H9 (cell line): Measurements from ENCODE around the gene TMEM54. TPM values are rescaled to one million over a fixed set of nuclear protein-coding genes. Genes with fewer than 3 reads are reported as not detected.

ENCODE experiments used
- DNase-seq: peaks from one replicate; pipeline ENCODE4 v3.0.0-alpha.2; 2017
- H2AFZ ChIP-seq: one replicate; pipeline ENCODE4 v1.6.1; 2013; ENCODE audit warnings: mild to moderate bottlenecking, low read length, control low read depth, moderate library complexity
- H2AK5ac ChIP-seq: 2 replicates; pipeline ENCODE4 v1.6.1; 2013; ENCODE audit warnings: low read length, control low read depth, mixed read lengths; ENCODE audit not compliant: insufficient read length
- H2BK120ac ChIP-seq: one replicate; pipeline ENCODE4 v1.6.1; 2013; ENCODE audit warnings: low read depth, mild to moderate bottlenecking, low read length, control low read depth, inconsistent platforms; ENCODE audit not compliant: poor library complexity, severe bottlenecking
- H2BK12ac ChIP-seq: 2 replicates; pipeline ENCODE4 v1.6.1; 2013; ENCODE audit warnings: low read length, control low read depth, mixed read lengths, low read depth; ENCODE audit not compliant: insufficient read length
- H2BK15ac ChIP-seq: 2 replicates; pipeline ENCODE4 v1.6.1; 2013; ENCODE audit warnings: low read depth, low read length, control low read depth
- H2BK20ac ChIP-seq: one replicate; pipeline ENCODE4 v1.6.1; 2013; ENCODE audit warnings: low read depth, mild to moderate bottlenecking, low read length, control low read depth, inconsistent platforms; ENCODE audit not compliant: poor library complexity, severe bottlenecking
- H2BK5ac ChIP-seq: 2 replicates; pipeline ENCODE4 v1.6.1; 2013; ENCODE audit warnings: low read length, control low read depth, mixed read lengths; ENCODE audit not compliant: insufficient read length
- H3K14ac ChIP-seq: 2 replicates; pipeline ENCODE4 v1.6.1; 2013; ENCODE audit warnings: low read length, control low read depth; ENCODE audit not compliant: insufficient read depth
- H3K18ac ChIP-seq: 2 replicates; pipeline ENCODE4 v1.6.1; 2013; ENCODE audit warnings: low read depth, mild to moderate bottlenecking, mixed read lengths, low read length, control low read depth; ENCODE audit not compliant: insufficient read length
- H3K23ac ChIP-seq: 2 replicates; pipeline ENCODE4 v1.6.1; 2013; ENCODE audit warnings: low read length, control low read depth, mixed read lengths, low read depth; ENCODE audit not compliant: insufficient read length
- H3K23me2 ChIP-seq: 2 replicates; pipeline ENCODE4 v1.6.1; 2013; ENCODE audit warnings: low read depth, mild to moderate bottlenecking, mixed read lengths, low read length, control low read depth; ENCODE audit not compliant: insufficient read length, poor library complexity, severe bottlenecking
- H3K27ac ChIP-seq: 2 replicates; pipeline ENCODE4 v1.5.1; 2013; ENCODE audit warnings: low read length, control low read depth, mixed read lengths, low read depth; ENCODE audit not compliant: insufficient read length
- H3K27me3 ChIP-seq: 2 replicates; pipeline ENCODE4 v1.6.1; 2013; ENCODE audit warnings: low read length, control low read depth, inconsistent platforms; ENCODE audit not compliant: insufficient read depth
- H3K4ac ChIP-seq: 2 replicates; pipeline ENCODE4 v1.6.1; 2013; ENCODE audit warnings: low read depth, mild to moderate bottlenecking, control low read depth, inconsistent platforms, low read length, moderate library complexity
- H3K4me1 ChIP-seq: 2 replicates; pipeline ENCODE4 v1.6.1; 2013; ENCODE audit warnings: low read length, control low read depth, inconsistent platforms; ENCODE audit not compliant: insufficient read depth
- H3K4me2 ChIP-seq: 2 replicates; pipeline ENCODE4 v1.6.1; 2013; ENCODE audit warnings: low read length, control low read depth, mixed read lengths; ENCODE audit not compliant: insufficient read length, insufficient read depth
- H3K56ac ChIP-seq: 2 replicates; pipeline ENCODE4 v1.6.1; 2013; ENCODE audit warnings: low read depth, mild to moderate bottlenecking, mixed read lengths, low read length, control low read depth; ENCODE audit not compliant: insufficient read length
- H3K79me1 ChIP-seq: 2 replicates; pipeline ENCODE4 v1.6.1; 2013; ENCODE audit warnings: low read depth, mild to moderate bottlenecking, moderate library complexity, low read length, control low read depth, inconsistent platforms; ENCODE audit not compliant: insufficient read depth, poor library complexity, severe bottlenecking
- H3K79me2 ChIP-seq: 2 replicates; pipeline ENCODE4 v1.6.1; 2013; ENCODE audit warnings: low read length, control low read depth, inconsistent platforms; ENCODE audit not compliant: insufficient read depth
- H3K9ac ChIP-seq: 2 replicates; pipeline ENCODE4 v1.6.1; 2013; ENCODE audit warnings: low read length, control low read depth, mixed read lengths; ENCODE audit not compliant: insufficient read length; ENCODE audit errors: extremely low read depth
- H3K9me3 ChIP-seq: one replicate; pipeline ENCODE4 v1.6.1; 2013; ENCODE audit warnings: low read depth, low read length, inconsistent platforms; ENCODE audit not compliant: control insufficient read depth
- H3T11ph ChIP-seq: one replicate; pipeline ENCODE4 v1.6.1; 2013; ENCODE audit warnings: mild to moderate bottlenecking, low read length, control low read depth, inconsistent platforms
- H4K20me1 ChIP-seq: one replicate; pipeline ENCODE4 v1.6.1; 2013; ENCODE audit not compliant: control insufficient read depth, insufficient read length, insufficient read depth
- H4K5ac ChIP-seq: 2 replicates; pipeline ENCODE4 v1.6.1; 2013; ENCODE audit warnings: low read depth, mild to moderate bottlenecking, mixed read lengths, low read length, control low read depth; ENCODE audit not compliant: insufficient read length
- H4K8ac ChIP-seq: replicated peaks from 2 replicates; pipeline ENCODE4 v1.6.1; 2013; ENCODE audit warnings: low read length, control low read depth, mixed read lengths, low read depth; ENCODE audit not compliant: insufficient read length
- H4K91ac ChIP-seq: 2 replicates; pipeline ENCODE4 v1.6.1; 2013; ENCODE audit warnings: low read depth, mild to moderate bottlenecking, moderate library complexity, mixed read lengths, low read length, control low read depth; ENCODE audit not compliant: insufficient read length
- H3K27ac Mint-ChIP-seq, 3 experiments: 2 replicates in 2 of 3; 3 replicates in 1 of 3; pipeline ENCODE4 v1.8.0; 2020 to 2021; ENCODE audit warnings: mixed read lengths in 3 of 3, mild to moderate bottlenecking in 1 of 3, moderate library complexity in 1 of 3
- H3K27me3 Mint-ChIP-seq: 2 replicates; pipeline ENCODE4 v1.8.0; 2021; ENCODE audit warnings: low read depth, mild to moderate bottlenecking, moderate library complexity, mixed read lengths
- H3K36me3 Mint-ChIP-seq, 3 experiments: 2 replicates in 2 of 3; 3 replicates in 1 of 3; pipeline ENCODE4 v1.8.0; 2020 to 2021; ENCODE audit warnings: low read depth in 3 of 3, mixed read lengths in 3 of 3; ENCODE audit not compliant: insufficient read depth in 1 of 3
- H3K4me1 Mint-ChIP-seq, 2 experiments: 2 replicates each; pipeline ENCODE4 v1.8.0; 2020; ENCODE audit warnings: mixed read lengths in 2 of 2
- H3K4me3 Mint-ChIP-seq, 2 experiments: 2 replicates in 1 of 2; 3 replicates in 1 of 2; pipeline ENCODE4 v1.8.0; 2020 to 2021; ENCODE audit warnings: mild to moderate bottlenecking in 2 of 2, mixed read lengths in 2 of 2, moderate library complexity in 1 of 2
- H3K9me3 Mint-ChIP-seq, 2 experiments: 2 replicates in 1 of 2; 3 replicates in 1 of 2; pipeline ENCODE4 v1.8.0; 2020; ENCODE audit warnings: mild to moderate bottlenecking in 2 of 2, mixed read lengths in 2 of 2, moderate library complexity in 1 of 2
- WGBS: extraction: QIAGEN DNeasy Blood & Tissue Kit; methylation state at CpG from one replicate; pipeline ENCODE4 v1.1.7; 2013; ENCODE audit warnings: missing lambda C conversion rate, low lambda C conversion rate, mixed read lengths; ENCODE audit not compliant: insufficient read length; ENCODE audit errors: extremely low coverage; 5-methylcytosine and 5-hydroxymethylcytosine counted together
- total RNA-seq: library from RNA; stranded (reverse); gene quantifications from 2 replicates; pipeline ENCODE4 v1.2.1, GENCODE V29; 2021
- TF ChIP-seq, protein P1 (sequence below): fragments of 200-600 bp; sonication (generic); conservative IDR thresholded peaks from 3 replicates; pipeline ENCODE4 v1.8.0; 2021; ENCODE audit warnings: antibody characterized with exemption, mild to moderate bottlenecking

TMEM54 gene
- total RNA-seq, 1 experiment from 2014 or later, result 17.2 TPM

DNA sequence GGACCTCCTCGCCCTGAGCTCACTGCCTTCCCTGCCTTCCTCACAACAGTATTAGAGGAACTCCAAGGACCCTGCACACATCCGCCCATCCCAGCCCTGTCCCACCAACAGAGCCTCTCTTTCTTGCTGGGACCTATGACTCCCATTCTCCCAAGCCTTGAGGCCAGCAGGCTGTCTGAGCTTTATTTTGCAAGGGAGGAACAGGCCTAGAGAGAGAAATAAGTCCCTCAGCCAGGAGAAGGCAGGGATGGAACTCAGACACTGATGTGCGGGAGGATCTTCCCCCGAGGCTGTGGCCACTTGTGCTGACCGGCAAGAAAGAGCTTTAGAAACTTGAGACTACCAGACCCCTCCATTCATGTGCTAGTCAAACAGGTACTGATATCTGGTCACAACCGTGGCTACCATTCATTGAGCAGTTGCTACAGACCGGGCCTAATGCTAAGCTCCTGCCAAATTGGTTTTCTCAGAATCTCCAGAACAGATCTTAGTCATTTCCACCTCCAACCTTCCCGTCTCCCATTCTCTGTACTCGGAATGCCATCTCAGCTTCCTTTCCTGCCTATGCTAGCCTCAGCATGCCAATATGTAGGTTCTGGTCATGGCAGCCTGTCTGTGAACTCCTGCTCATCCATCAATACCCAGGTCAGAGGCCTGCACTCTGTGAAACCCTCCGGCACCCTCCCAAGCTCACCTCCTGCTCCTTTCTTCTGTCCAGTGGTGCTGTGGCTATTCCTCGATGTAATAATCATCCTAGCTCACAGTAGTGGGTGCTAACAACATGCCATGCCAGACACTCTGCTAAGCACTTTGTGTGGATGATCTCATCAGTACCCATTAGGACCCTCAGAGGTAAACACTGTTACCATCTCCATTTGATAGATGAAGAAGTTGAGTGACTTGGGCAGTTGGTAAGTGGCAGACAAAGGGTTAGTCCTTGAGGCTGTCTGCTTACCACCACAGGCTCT lies 3.8 kb downstream of the TMEM54 start:
- Histone ChIP-seq H3K79me1 (no peaks in the 10 kb centered on the region), H3K56ac (no peak overlapping the region), H4K20me1 (peaks cover 3% of the 10 kb centered on the region), H3K4me2 (no peak overlapping the region), H2BK5ac (no peak overlapping the region), H3K18ac (no peak overlapping the region), H3K27me3 (peaks cover 22% of the 10 kb centered on the region; the same call in 1 of the 2 replicates), H3K4ac (no peak overlapping the region), H2AK5ac (no peak overlapping the region), H2BK120ac (no peak overlapping the region), H2BK20ac (no peak overlapping the region), H3K4me1 (no peaks in the 10 kb centered on the region), H3K23ac (no peak overlapping the region), H2BK15ac (no peak overlapping the region), H3K27ac (no peak overlapping the region), H2BK12ac (no peak overlapping the region), H3K9ac (no peak overlapping the region), H3K14ac (no peak overlapping the region; the same call in 1 of the 2 replicates), H2AFZ (no peak overlapping the region), H3K9me3 (no peaks in the 10 kb centered on the region), H3K23me2 (peaks cover 8% of the 10 kb centered on the region), H3K79me2 (no peaks in the 10 kb centered on the region), H4K8ac (no peak overlapping the region), H3T11ph (no peak overlapping the region), H4K91ac (no peak overlapping the region), H4K5ac (no peak overlapping the region)
- WGBS, result no CpG with 5 or more reads among the region's 11 CpGs
- no peak overlapping the region for H3K4me3 Mint-ChIP-seq
- DNase-seq, result no peak
- H3K27me3 Mint-ChIP-seq, result peaks cover 70% of the 10 kb centered on the region
- H3K27ac Mint-ChIP-seq, result no peak overlapping the region
- H3K36me3 Mint-ChIP-seq, result peaks cover 0 to 7% (median 0%) of the 10 kb centered on the region in 3 experiments; a peak in 2 of 7 replicates
- TF ChIP-seq, protein P1, sequence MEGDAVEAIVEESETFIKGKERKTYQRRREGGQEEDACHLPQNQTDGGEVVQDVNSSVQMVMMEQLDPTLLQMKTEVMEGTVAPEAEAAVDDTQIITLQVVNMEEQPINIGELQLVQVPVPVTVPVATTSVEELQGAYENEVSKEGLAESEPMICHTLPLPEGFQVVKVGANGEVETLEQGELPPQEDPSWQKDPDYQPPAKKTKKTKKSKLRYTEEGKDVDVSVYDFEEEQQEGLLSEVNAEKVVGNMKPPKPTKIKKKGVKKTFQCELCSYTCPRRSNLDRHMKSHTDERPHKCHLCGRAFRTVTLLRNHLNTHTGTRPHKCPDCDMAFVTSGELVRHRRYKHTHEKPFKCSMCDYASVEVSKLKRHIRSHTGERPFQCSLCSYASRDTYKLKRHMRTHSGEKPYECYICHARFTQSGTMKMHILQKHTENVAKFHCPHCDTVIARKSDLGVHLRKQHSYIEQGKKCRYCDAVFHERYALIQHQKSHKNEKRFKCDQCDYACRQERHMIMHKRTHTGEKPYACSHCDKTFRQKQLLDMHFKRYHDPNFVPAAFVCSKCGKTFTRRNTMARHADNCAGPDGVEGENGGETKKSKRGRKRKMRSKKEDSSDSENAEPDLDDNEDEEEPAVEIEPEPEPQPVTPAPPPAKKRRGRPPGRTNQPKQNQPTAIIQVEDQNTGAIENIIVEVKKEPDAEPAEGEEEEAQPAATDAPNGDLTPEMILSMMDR, result no peak
- H3K9me3 Mint-ChIP-seq, result peaks cover 3% of the 10 kb centered on the region in 2 experiments; a peak in 3 of 5 replicates
- H3K4me1 Mint-ChIP-seq, result peaks cover 15 to 30% of the 10 kb centered on the region in 2 experiments
